Liver (tissue), 3 donors: Measurements from ENCODE around the gene SCLY.

Source experiments
- CTCF ChIP-seq: fragments of 150-350 bp; IDR thresholded peaks from 2 replicates; pipeline ENCODE4 v1.5.1; 2017; ENCODE audit warnings: improper control_type of control experiment, low read depth, low read length; ENCODE audit not compliant: missing input control
- FOXA1 ChIP-seq: IDR thresholded peaks from 2 replicates; pipeline ENCODE4 v1.6.1; 2016; ENCODE audit warnings: antibody characterized with exemption
- GABPA ChIP-seq, 2 donors: IDR thresholded peaks in 1 of 2; conservative IDR thresholded peaks in 1 of 2; 2 replicates each; pipeline ENCODE4 v1.6.1; 2016; ENCODE audit warnings: antibody characterized with exemption in 2 of 2, mild to moderate bottlenecking in 1 of 2, moderate library complexity in 1 of 2
- HNF4A ChIP-seq, 2 donors: conservative IDR thresholded peaks; 2 replicates each; pipeline ENCODE4 v1.6.1; 2016; ENCODE audit warnings: antibody characterized with exemption in 2 of 2, mild to moderate bottlenecking in 2 of 2
- JUND ChIP-seq, 2 donors: IDR thresholded peaks; 2 replicates each; pipeline ENCODE4 v1.6.1; 2016; ENCODE audit warnings: antibody characterized with exemption in 2 of 2
- RAD21 ChIP-seq, 2 donors: IDR thresholded peaks; 2 replicates each; pipeline ENCODE4 v1.6.1; 2016; ENCODE audit warnings: antibody characterized with exemption in 2 of 2, mild to moderate bottlenecking in 2 of 2
- RXRA ChIP-seq, 2 donors: IDR thresholded peaks; 2 replicates each; pipeline ENCODE4 v1.6.1; 2017 to 2018; ENCODE audit warnings: antibody characterized with exemption in 2 of 2, mild to moderate bottlenecking in 1 of 2
- SP1 ChIP-seq: IDR thresholded peaks from 2 replicates; pipeline ENCODE4 v1.6.1; 2018; ENCODE audit warnings: antibody characterized with exemption, mild to moderate bottlenecking
- TAF1 ChIP-seq: conservative IDR thresholded peaks from 2 replicates; pipeline ENCODE4 v1.6.1; 2016; ENCODE audit warnings: antibody characterized with exemption, mild to moderate bottlenecking
- YY1 ChIP-seq: IDR thresholded peaks from 2 replicates; pipeline ENCODE4 v1.6.1; 2016; ENCODE audit warnings: antibody characterized with exemption, mild to moderate bottlenecking
- TF ChIP-seq, protein P1 (sequence below): IDR thresholded peaks from 2 replicates; pipeline ENCODE4 v1.6.1; 2016; ENCODE audit warnings: antibody characterized with exemption, mild to moderate bottlenecking
- TF ChIP-seq, protein P2 (sequence below): IDR thresholded peaks from 2 replicates; pipeline ENCODE4 v1.6.1; 2016; ENCODE audit warnings: antibody characterized with exemption
- donor health status: healthy.
- donor health status: healthy.

DNA sequence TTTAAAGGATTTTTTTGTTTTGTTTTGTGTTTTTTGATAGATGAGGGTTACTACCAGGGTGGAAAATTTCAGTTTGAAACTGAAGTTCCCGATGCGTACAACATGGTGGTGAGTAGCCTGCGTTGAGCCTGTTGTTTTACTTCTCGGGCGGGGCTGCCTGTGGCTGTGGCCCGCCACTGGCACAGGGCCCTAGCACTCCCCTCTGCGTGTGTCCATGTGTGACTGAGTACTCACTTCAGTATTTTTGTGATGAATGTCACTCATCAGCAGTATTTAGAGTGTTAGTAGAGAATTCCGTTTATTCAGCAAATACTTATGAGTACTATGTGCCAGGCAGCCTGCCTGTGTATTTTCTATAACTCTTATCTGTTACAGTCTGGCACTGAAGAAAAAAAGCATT lies 44.3 kb upstream of the SCLY start:
- TF ChIP-seq RAD21 (IDR thresholded peaks at IDR 0.05), result no peak
- no peak for TF ChIP-seq CTCF
- TF ChIP-seq HNF4A (conservative IDR thresholded peaks at IDR 0.05), result no peak
- TF ChIP-seq, protein P1, sequence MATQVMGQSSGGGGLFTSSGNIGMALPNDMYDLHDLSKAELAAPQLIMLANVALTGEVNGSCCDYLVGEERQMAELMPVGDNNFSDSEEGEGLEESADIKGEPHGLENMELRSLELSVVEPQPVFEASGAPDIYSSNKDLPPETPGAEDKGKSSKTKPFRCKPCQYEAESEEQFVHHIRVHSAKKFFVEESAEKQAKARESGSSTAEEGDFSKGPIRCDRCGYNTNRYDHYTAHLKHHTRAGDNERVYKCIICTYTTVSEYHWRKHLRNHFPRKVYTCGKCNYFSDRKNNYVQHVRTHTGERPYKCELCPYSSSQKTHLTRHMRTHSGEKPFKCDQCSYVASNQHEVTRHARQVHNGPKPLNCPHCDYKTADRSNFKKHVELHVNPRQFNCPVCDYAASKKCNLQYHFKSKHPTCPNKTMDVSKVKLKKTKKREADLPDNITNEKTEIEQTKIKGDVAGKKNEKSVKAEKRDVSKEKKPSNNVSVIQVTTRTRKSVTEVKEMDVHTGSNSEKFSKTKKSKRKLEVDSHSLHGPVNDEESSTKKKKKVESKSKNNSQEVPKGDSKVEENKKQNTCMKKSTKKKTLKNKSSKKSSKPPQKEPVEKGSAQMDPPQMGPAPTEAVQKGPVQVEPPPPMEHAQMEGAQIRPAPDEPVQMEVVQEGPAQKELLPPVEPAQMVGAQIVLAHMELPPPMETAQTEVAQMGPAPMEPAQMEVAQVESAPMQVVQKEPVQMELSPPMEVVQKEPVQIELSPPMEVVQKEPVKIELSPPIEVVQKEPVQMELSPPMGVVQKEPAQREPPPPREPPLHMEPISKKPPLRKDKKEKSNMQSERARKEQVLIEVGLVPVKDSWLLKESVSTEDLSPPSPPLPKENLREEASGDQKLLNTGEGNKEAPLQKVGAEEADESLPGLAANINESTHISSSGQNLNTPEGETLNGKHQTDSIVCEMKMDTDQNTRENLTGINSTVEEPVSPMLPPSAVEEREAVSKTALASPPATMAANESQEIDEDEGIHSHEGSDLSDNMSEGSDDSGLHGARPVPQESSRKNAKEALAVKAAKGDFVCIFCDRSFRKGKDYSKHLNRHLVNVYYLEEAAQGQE, result no peak
- no peak for TF ChIP-seq GABPA (IDR thresholded peaks at IDR 0.05 in 1 of 2, conservative IDR thresholded peaks at IDR 0.05 in 1 of 2)
- TF ChIP-seq JUND (IDR thresholded peaks at IDR 0.05), result no peak
- no peak for TF ChIP-seq TAF1
- TF ChIP-seq YY1, result no peak
- TF ChIP-seq FOXA1, result no peak
- no peak for TF ChIP-seq SP1
- TF ChIP-seq RXRA (IDR thresholded peaks at IDR 0.05), result no peak
- TF ChIP-seq, protein P2, sequence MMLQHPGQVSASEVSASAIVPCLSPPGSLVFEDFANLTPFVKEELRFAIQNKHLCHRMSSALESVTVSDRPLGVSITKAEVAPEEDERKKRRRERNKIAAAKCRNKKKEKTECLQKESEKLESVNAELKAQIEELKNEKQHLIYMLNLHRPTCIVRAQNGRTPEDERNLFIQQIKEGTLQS, result no peak
